Cardiac muscle cell (in vitro differentiated cells and primary cell): ENCODE results near the gene SEC61A1. TPM values are rescaled to one million over a fixed set of nuclear protein-coding genes. Genes with fewer than 3 reads are reported as not detected.

ENCODE experiments used
- DNase-seq, 2 donors: peaks; one replicate each; pipeline versions ENCODE4 v3.0.0 to v3.0.0-alpha.2; 2010 to 2017; ENCODE audit warnings: low read depth in 1 of 2, low spot score in 1 of 2
- H3K27ac ChIP-seq: fragments of 200-600 bp; sonication (generic); 2 replicates; pipeline ENCODE4 v1.5.1; 2016
- H3K27me3 ChIP-seq: fragments of 200-600 bp; sonication (generic); 2 replicates; pipeline ENCODE4 v1.6.0; 2016; ENCODE audit warnings: control low read depth
- H3K36me3 ChIP-seq: fragments of 200-600 bp; sonication (generic); 2 replicates; pipeline ENCODE4 v1.5.1; 2016; ENCODE audit warnings: control low read depth
- H3K4me1 ChIP-seq: fragments of 200-600 bp; sonication (generic); 2 replicates; pipeline ENCODE4 v1.8.1; 2017; ENCODE audit warnings: low read depth, mild to moderate bottlenecking, mixed run types
- H3K4me3 ChIP-seq: fragments of 200-600 bp; sonication (generic); 2 replicates; pipeline ENCODE4 v1.5.1; 2016; ENCODE audit warnings: mild to moderate bottlenecking
- H3K9me3 ChIP-seq: fragments of 200-600 bp; sonication (generic); 2 replicates; pipeline ENCODE4 v1.5.1; 2017; ENCODE audit warnings: low read depth, mild to moderate bottlenecking, control low read depth
- CTCF ChIP-seq: IDR thresholded peaks from 2 replicates; pipeline ENCODE4 v1.5.1; 2012; ENCODE audit warnings: low read depth, mild to moderate bottlenecking, low read length
- polyA plus RNA-seq: library from polyadenylated mRNA; unstranded; fragments of >200 nt; fragmentation: Nextera tagmentation; extraction: Ambion mirVana; gene quantifications from 2 replicates; pipeline ENCODE4 v1.2.1, GENCODE V29; 2016
- total RNA-seq: library from RNA; depleted of rRNA; stranded (reverse); fragments of >200 nt; gene quantifications from 2 replicates; pipeline ENCODE4 v1.2.3, GENCODE V29; 2016

Gene SEC61A1
- total and polyA plus RNA-seq, 2 experiments from 2014 or later = 92.4 to 133 TPM

- Histone ChIP-seq H3K36me3 (peaks cover 15% of the 10 kb centered on the region), H3K4me3 (peak overlapping the region; percentile 86), H3K27ac (peak overlapping the region; percentile 63), H3K27me3 (peaks cover 16% of the 10 kb centered on the region), H3K4me1 (peaks cover 12% of the 10 kb centered on the region), H3K9me3 (no peaks in the 10 kb centered on the region)
- peak in 1 of 2 donors; percentile 32 for DNase-seq
- TF ChIP-seq CTCF = no peak
Observed at GRCh38 chr3:128051459-128051836, 789 bp upstream of the SEC61A1 start.

GRCh38 chr3:128052595-128053351, 536 bp downstream of the SEC61A1 start:
- DNase-seq = peak in 1 of 2 donors; percentile 19
- Histone ChIP-seq H3K27ac (peak overlapping the region; percentile 91), H3K4me3 (peak overlapping the region; percentile 86), H3K27me3 (peaks cover 10% of the 10 kb centered on the region), H3K36me3 (peaks cover 21% of the 10 kb centered on the region), H3K9me3 (no peaks in the 10 kb centered on the region), H3K4me1 (peaks cover 12% of the 10 kb centered on the region)
- no peak for TF ChIP-seq CTCF

- H3K36me3 ChIP-seq = peaks cover 25% of the 10 kb centered on the region
- DNase-seq = no peak
Observed at GRCh38 chr3:128053614-128054013, 1.4 kb downstream of the SEC61A1 start.

GRCh38 chr3:128054367-128054766, 2.1 kb downstream of the SEC61A1 start:
- Histone ChIP-seq H3K4me1 (peaks cover 12% of the 10 kb centered on the region), H3K4me3 (no peak overlapping the region), H3K36me3 (peaks cover 31% of the 10 kb centered on the region), H3K9me3 (no peaks in the 10 kb centered on the region), H3K27me3 (no peaks in the 10 kb centered on the region), H3K27ac (no peak overlapping the region)
- DNase-seq = peak in 1 of 2 donors; percentile 34
- no peak for TF ChIP-seq CTCF

More at GRCh38 chr3:128053614-128054013, 1.4 kb downstream of the SEC61A1 start:
- Histone ChIP-seq H3K27me3 (peaks cover 3% of the 10 kb centered on the region), H3K4me3 (peak overlapping the region; percentile 86), H3K9me3 (no peaks in the 10 kb centered on the region), H3K4me1 (peaks cover 12% of the 10 kb centered on the region), H3K27ac (peak overlapping the region; percentile 91)
- no peak for TF ChIP-seq CTCF

GRCh38 chr3:128056258-128056657, 4.0 kb downstream of the SEC61A1 start:
- Histone ChIP-seq H3K36me3 (peaks cover 50% of the 10 kb centered on the region), H3K27ac (no peak overlapping the region), H3K4me1 (peaks cover 12% of the 10 kb centered on the region), H3K4me3 (no peak overlapping the region), H3K27me3 (no peaks in the 10 kb centered on the region), H3K9me3 (no peaks in the 10 kb centered on the region)
- no peak for TF ChIP-seq CTCF
- no peak for DNase-seq
